Activated T-cell treated with anti-CD3 and anti-CD28 coated beads, Interleukin-2, amount 50 U/mL, for 48 hours (primary cell): ENCODE data around the gene PLN.

Experiments
- DNase-seq, 2 experiments: peaks; one replicate each; pipeline ENCODE4 v3.0.0-alpha.2; 2020

Gene PLN

GRCh38 chr6:118542184-118542952, 5.7 kb upstream of the PLN start:
- DNase-seq: no peak

GRCh38 chr6:118544105-118544504, 4.0 kb upstream of the PLN start:
- no peak for DNase-seq

DNA sequence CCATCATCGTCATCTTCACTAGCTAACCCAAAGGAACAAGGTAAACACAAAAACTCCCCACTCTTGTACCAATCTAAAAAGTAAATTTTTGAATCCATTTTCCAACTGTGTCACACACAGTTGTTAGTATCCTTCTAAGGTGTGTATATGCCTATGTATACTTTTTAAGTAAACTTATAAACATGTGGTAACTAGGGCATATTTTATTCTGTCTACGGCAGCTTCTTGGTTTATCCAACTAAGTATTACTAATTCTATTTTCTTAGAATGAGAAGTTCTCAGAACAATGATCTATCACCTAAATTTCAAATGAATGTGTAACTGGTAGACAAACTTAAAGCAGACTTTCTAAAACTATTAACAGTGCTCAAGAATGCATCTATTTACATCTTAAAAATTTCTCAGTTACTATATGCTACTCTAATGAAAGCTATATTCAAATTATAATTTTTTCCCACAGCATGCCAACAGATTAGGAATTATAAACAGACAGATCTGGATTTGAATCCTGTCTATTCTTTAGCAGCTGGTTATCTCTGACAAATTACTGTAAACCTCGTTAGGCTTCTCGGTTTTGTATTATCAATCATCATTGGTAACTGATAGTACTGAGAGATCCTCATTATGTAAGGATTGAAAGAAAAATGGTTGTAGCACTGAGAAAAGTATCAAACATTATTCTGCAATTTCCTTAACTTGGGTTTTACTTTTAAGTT, 1.8 kb upstream of the PLN start:
- no peak for DNase-seq

DNA sequence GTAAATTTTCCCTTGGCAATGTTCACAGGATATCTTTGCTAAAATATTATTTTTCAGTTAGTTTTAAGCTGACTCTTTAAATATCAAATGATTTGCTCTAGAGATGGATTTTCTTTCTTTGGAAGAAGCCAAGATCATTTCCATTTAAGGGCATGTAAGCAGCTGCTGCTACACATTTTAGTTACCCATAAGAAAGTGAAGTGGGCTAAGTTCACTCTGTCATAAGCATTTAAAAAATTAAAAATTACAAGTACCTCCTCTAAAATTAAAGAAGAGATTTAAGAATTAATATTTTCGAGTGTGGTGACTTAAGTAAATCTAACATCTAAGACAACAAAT, 1.2 kb upstream of the PLN start:
- no peak for DNase-seq

GRCh38 chr6:118548613-118549012, 517 bp downstream of the PLN start:
- no peak for DNase-seq

DNA sequence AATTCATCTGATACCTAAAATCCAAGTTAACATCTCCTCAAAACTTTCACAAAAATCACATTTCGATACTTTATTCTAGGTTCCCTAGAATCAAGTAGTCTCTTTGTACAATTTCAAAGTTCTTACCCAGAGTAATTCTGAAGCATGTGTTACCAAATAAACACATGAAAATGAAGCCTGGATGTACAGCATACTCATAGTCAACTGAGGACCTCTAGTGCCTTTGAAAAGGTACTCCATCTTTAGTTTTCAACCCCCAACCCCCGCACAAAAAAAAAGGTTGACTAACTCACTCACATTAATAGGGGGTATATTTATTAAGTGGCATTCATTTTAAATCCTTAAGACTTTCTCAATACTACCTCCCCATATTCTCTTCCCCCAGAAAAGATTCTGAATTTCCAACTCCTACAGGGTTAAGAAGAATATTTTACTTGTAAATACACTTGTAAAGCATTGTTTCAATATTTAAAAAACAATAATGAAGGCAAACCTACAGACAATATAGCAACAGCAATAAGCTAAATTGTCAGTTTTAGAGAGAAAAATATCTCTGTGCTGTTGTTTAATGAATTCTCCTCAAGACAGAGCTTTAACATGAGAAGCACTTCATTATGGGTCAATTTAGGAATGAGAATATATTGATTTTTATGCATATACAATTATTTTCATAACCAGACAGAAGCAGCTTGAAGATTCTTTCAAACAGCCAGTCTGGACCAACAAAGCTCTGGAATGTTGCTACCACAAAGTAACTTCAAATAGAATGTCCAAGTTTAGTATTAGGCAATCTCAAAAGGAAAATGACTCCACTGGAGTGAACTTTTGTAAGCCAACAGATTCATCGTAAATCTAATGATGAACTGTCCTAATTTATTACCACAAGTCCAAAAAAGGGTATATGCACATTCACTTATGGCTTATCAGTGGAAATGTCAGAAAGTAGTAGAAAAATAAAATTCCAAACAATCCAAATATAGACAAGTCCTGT, 3.3 kb downstream of the PLN start:
- DNase-seq: no peak

GRCh38 chr6:118553132-118553531, 5.0 kb downstream of the PLN start:
- DNase-seq: no peak

- DNase-seq: no peak
These were observed 6.6 kb downstream of the PLN start for GRCh38 chr6:118554698-118555097.

GRCh38 chr6:118558464-118559217, 10.5 kb downstream of the PLN start:
- no peak for DNase-seq

GRCh38 chr6:118559659-118560058, 11.6 kb downstream of the PLN start:
- no peak for DNase-seq

- DNase-seq: no peak
These were observed 14.2 kb downstream of the PLN start for GRCh38 chr6:118562248-118562647.

DNA sequence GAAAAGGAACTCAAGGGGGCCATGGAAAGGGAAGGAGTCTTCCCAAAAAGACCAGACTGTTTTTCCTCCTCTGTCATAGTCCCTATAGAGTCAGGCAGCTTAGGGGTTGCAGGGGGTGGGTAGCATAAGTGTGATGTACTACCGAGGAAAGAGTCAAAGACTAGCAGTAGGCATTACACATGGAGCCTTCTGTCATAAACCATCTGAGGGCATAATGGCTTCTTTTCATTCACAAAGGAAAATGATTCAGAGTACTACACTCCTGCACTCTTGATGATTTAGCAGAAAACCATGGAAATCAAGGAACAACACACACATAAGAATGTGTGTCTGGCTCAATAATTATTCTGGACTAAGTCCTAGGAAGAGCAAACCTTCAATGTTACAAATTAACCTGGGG, 14.9 kb downstream of the PLN start:
- DNase-seq: no peak

- no peak for DNase-seq
These were observed 17.3 kb downstream of the PLN start for GRCh38 chr6:118565311-118565960.

DNA sequence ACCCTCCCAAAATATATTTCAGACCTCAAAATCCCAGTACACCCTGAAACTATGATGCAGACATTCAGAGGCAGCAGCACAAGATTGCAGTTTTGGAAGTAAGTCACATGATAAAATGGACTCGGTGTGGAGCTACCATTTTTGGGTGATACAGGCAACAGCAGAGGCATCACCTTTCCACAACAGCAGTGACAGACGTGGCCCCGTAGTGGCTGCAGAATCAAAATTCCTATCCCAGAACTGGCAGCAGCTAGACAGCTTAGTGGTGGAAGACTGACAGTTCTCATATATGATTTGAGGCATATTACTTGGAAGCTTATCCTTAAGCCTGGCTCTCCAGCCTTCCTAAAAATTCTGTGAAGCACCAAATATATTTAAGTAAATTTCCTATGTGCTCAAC, 19.9 kb downstream of the PLN start:
- no peak for DNase-seq

GRCh38 chr6:118569498-118569897, 21.4 kb downstream of the PLN start:
- no peak for DNase-seq

DNA sequence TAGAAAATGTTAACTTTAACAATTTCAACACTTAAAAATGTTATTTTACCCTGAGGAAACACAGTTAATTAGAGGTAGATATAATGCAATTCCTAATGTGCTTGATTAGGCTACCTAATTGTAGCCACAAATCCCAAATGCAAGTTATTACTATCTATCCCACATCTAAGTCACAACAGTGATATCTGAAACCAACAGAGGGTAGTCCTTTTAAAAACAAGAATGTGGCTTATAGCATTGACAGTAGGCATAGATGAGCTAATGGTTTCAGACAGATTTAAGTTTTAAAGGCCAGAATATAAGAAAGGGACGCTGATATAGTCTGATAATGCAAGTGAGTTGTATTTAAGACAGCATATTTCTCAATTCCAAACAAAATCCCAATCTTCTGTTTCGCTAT, 23.0 kb downstream of the PLN start:
- no peak for DNase-seq

DNA sequence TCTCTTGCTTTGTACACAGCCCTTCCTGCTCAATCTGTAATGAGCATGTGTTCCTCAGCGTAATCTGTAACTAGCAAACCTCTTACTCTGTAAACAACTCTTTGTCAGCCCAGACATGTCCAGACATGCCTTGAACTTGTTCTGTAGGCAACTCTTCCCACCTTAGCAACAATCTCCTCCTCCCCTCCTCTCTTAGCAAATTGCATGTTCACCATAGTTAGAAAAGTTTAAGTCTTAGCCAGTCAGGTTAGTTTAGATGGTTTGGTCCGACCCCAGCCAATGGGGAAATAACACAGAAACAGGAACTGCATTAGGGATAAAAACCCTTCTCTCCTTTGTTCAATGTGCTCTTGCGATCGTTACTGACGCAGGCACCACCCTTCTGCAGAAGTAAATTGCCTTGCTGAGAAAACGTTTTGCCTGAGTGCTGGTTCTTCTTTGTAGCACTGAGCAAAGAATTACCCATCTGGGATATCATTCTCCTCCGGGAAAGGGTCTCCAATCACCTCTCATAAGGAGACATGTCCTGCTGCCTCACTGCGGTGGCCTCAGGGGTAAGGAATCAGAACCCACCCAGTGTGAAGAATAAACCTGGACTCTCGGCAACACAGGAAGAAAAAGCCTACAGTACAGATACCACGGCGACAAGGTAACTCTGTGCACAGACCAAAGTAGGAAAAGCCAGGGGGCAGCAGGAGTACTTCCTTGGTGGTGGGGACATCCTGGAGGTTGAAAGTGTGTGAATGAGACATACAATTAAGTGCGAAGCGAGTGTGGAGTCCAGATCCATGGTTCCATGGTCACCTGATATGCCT, 26.2 kb downstream of the PLN start:
- no peak for DNase-seq

GRCh38 chr6:118577972-118578371, 29.9 kb downstream of the PLN start:
- no peak for DNase-seq

DNA sequence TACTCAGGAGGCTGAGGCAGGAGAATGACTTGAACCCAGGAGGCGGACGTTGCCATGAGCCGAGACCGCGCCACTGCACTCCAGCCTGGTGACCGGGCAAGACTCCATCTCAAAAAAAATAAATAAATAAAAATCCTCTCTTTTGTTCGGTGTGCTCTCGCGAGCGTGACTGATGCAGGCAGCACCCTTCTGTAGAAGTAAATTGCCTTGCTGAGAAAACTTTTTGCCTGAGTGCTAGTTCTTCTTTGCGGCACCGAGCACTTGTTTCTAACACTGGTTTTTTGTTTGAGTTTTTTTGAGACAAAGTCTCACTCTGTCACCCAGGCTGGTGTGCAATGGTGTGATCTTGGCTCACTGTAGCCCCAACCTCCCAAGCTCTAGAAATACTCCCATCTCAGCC, 30.5 kb downstream of the PLN start:
- DNase-seq: no peak

- DNase-seq: no peak
These were observed 31.7 kb downstream of the PLN start for GRCh38 chr6:118579786-118580185.
